Measurements from ENCODE around the gene CDYL2. TPM values are rescaled to one million over a fixed set of nuclear protein-coding genes. Genes with fewer than 3 reads are reported as not detected.

The CDYL2 gene
- total RNA-seq, 1 donor from 2014 or later, result 5.4 TPM

GRCh38 chr16:80611171-80611929, 193.0 kb downstream of the CDYL2 start:
- no peak for DNase-seq (ENCODE audit: low read depth)
- H3K4me3 ChIP-seq (ENCODE audit: low read depth, low read length), result no peak overlapping the region
- no peak for TF ChIP-seq CTCF (conservative IDR thresholded peaks at IDR 0.05; ENCODE audit: low read depth, low read length)

- DNase-seq (ENCODE audit: low read depth), result no peak
- no peak overlapping the region for H3K4me3 ChIP-seq (ENCODE audit: low read depth, low read length)
- no peak for TF ChIP-seq CTCF (conservative IDR thresholded peaks at IDR 0.05; ENCODE audit: low read depth, low read length)
Measured at GRCh38 chr16:80610481-80611156, 193.8 kb downstream of the CDYL2 start.

DNA sequence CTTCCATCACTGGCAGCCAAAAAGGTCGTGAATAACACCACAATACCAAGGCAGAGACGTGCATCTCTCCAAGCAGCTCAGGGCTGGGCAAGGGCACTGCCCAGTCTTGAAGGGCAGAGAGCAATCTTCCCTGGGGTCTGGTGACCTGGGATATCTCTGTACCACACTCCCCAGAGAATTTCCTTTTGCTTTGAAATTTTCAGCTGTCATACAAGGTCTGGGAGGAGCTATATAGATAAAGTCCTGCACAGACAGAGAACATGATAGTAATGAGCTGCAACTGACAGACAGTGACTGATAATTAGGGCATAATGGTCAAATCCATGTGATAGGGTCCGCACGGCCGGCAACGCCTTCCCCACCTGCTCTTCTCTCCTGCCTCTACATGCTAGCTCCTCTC, 195.5 kb downstream of the CDYL2 start:
- no peak for DNase-seq (ENCODE audit: low read depth)
- no peak for TF ChIP-seq CTCF (conservative IDR thresholded peaks at IDR 0.05; ENCODE audit: low read depth, low read length)
- no peak overlapping the region for H3K4me3 ChIP-seq (ENCODE audit: low read depth, low read length)

GRCh38 chr16:80607204-80607603, 197.2 kb downstream of the CDYL2 start:
- no peak overlapping the region for H3K4me3 ChIP-seq (ENCODE audit: low read depth, low read length)
- no peak for DNase-seq (ENCODE audit: low read depth)
- TF ChIP-seq CTCF (conservative IDR thresholded peaks at IDR 0.05; ENCODE audit: low read depth, low read length), result no peak

GRCh38 chr16:80606221-80606766, 198.1 kb downstream of the CDYL2 start:
- H3K4me3 ChIP-seq (ENCODE audit: low read depth, low read length), result no peak overlapping the region
- no peak for DNase-seq (ENCODE audit: low read depth)
- no peak for TF ChIP-seq CTCF (conservative IDR thresholded peaks at IDR 0.05; ENCODE audit: low read depth, low read length)

DNA sequence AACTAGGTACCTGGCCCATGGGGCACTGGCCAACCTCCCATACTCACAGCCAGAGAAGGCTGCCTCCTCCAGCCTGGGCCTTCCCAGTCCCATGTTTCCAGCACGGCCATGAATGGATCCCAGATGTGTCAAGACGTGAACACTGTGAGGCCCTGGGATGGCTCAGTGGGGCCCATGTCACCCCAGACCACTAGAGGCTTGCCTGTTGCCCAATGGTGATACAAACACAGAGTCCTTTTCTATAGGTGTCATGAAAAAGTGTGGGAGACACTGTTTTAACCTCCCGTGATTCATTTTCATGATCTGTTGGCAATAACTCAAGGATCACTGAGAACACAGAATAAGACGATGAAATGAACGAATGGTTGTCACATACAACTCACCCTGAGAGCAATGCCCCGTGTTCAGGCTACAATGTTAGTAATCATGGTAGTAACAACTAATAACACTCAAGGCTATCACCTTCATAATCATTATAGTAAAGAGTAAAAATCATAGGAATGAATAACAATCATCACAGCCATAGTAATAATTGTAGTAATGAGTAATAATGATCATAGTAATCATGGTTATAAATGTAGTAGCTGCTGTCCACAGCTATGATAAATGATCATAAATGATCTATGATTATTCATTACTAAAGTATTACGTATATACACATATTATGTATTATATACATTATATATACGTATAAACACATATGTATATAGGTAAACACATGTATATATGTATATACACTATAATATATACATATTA, 199.6 kb downstream of the CDYL2 start:
- H3K4me3 ChIP-seq (ENCODE audit: low read depth, low read length), result no peak overlapping the region
- no peak for DNase-seq (ENCODE audit: low read depth)
- TF ChIP-seq CTCF (conservative IDR thresholded peaks at IDR 0.05; ENCODE audit: low read depth, low read length), result no peak

All from epithelial cell of proximal tubule (primary cell).